Mesodermal cell (in vitro differentiated cells): ENCODE results near the gene LRRC61.
A peak's percentile ranks its signal among the peaks of the same experiment; 100 is the strongest.
"Not testable (repeated sequence)": the region's sequence is repeated elsewhere in the genome, so short reads cannot be mapped to it uniquely, and the experiment has no call there.

Source experiments
- H3K27ac ChIP-seq: 2 replicates; pipeline ENCODE4 v1.7.0; 2013; ENCODE audit warnings: mild to moderate bottlenecking, low read depth, low read length, moderate library complexity; ENCODE audit not compliant: severe bottlenecking
- H3K36me3 ChIP-seq: 2 replicates; pipeline ENCODE4 v1.7.1; 2013; ENCODE audit warnings: mild to moderate bottlenecking, low read length, moderate library complexity; ENCODE audit not compliant: control insufficient read depth, insufficient read depth
- H3K4me1 ChIP-seq: one replicate; pipeline ENCODE4 v1.7.1; 2013; ENCODE audit warnings: mild to moderate bottlenecking, low read length; ENCODE audit not compliant: insufficient read depth, control insufficient read depth, poor library complexity, severe bottlenecking
- H3K4me3 ChIP-seq: 2 replicates; pipeline ENCODE4 v1.7.0; 2013; ENCODE audit warnings: low read length, control low read depth, mild to moderate bottlenecking; ENCODE audit not compliant: insufficient read depth, poor library complexity, severe bottlenecking; ENCODE audit errors: extremely low read depth
- H3K9me3 ChIP-seq: 2 replicates; pipeline ENCODE4 v1.7.1; 2013; ENCODE audit warnings: mild to moderate bottlenecking, low read length, moderate library complexity; ENCODE audit not compliant: control insufficient read depth
- WGBS, 2 experiments: methylation state at CpG; one replicate each; pipeline ENCODE4 v1.1.5; 2013; ENCODE audit warnings: missing lambda C conversion rate in 2 of 2; ENCODE audit not compliant: insufficient coverage in 2 of 2; 5-methylcytosine and 5-hydroxymethylcytosine counted together

The LRRC61 gene

GRCh38 chr7:150384406-150385301 lies 61.5 kb downstream of the LRRC61 start:
- WGBS, 2 experiments = 87 to 89% methylated on average over 8 to 11 of the region's 15 CpGs
- Histone ChIP-seq H3K36me3 (peaks cover 43% of the 10 kb centered on the region), H3K4me3 (no peak overlapping the region), H3K27ac (peak overlapping the region; percentile 66), H3K4me1 (peaks cover 35% of the 10 kb centered on the region), H3K9me3 (no peaks in the 10 kb centered on the region)

DNA sequence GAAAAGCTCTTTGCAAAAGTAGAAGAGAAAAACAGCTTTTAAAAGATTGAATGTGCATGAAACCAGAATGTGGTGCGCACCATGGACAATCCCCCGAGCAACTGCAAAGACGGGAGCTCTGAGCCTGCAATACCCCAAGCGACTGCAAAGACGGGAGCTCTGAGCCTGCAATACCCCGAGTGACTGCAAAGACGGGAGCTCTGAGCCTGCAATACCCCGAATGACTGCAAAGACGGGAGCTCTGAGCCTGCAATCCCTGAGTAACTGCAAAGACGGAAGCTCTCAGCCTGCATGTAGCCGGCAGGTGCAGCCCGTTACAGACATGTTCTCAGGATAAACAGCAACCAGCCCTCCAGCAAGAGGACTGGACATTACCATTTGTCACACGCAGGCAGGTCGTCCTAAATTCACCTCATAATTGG lies 62.2 kb downstream of the LRRC61 start:
- Histone ChIP-seq H3K9me3 (no peaks in the 10 kb centered on the region), H3K36me3 (peaks cover 50% of the 10 kb centered on the region), H3K4me3 (no peak overlapping the region), H3K27ac (no peak overlapping the region), H3K4me1 (peaks cover 35% of the 10 kb centered on the region)
- 83 to 88% methylated on average over 12 to 14 of the region's 14 CpGs for WGBS, 2 experiments

DNA sequence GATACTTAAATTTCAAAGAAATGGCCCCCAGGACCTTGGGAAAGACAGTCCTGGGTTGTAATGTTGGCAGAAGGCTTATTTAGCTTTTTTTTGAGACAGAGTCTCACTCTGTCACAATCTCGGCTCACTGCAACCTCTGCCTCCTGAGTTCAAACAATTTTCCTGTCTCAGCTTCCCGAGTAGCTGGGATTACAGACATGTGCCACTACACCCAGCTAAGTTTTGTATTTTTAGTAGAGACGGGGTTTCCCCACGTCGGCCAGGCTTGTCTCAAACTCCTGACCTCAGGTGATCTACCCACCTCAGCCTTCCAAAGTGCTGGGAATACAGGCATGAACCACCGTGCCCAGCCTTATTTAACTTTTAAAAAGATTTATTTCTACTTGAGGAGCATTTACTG lies 62.7 kb downstream of the LRRC61 start:
- H3K36me3 ChIP-seq = peaks cover 54% of the 10 kb centered on the region
- 93 to 94% methylated on average over 2 to 5 of the region's 6 CpGs for WGBS, 2 experiments
- H3K4me1 ChIP-seq = peaks cover 29% of the 10 kb centered on the region
- H3K4me3 ChIP-seq, H3K27ac ChIP-seq, H3K9me3 ChIP-seq: not testable (repeated sequence)
